HG02642 (cell line): ENCODE data around the gene PGA4.

Experiments used
- ATAC-seq: cut with Tn5 transposase; IDR thresholded peaks from one replicate; pipeline ENCODE4 v1.9.1; 2021; ENCODE audit warnings: mild to moderate bottlenecking; ENCODE audit not compliant: unreplicated experiment, poor library complexity

PGA4 gene

GRCh38 chr11:61277186-61278000 lies 55.2 kb downstream of the PGA4 start:
- ATAC-seq: no peak

- no peak for ATAC-seq
Observed at GRCh38 chr11:61278001-61278470, 55.9 kb downstream of the PGA4 start.

- ATAC-seq: no peak
Observed at GRCh38 chr11:61279934-61280659, 58.0 kb downstream of the PGA4 start.

GRCh38 chr11:61280883-61281580 lies 58.9 kb downstream of the PGA4 start:
- no peak for ATAC-seq
